GM19467 (cell line): ENCODE results near the gene GNG11.

Experiments used
- ATAC-seq: cut with Tn5 transposase; IDR thresholded peaks from one replicate; pipeline ENCODE4 v1.9.1; 2021; ENCODE audit warnings: mild to moderate bottlenecking, moderate library complexity; ENCODE audit not compliant: unreplicated experiment

The GNG11 gene

GRCh38 chr7:93945756-93946535 lies 24.4 kb downstream of the GNG11 start:
- no peak for ATAC-seq

GRCh38 chr7:93948106-93948505 lies 26.6 kb downstream of the GNG11 start:
- ATAC-seq: no peak

GRCh38 chr7:93948873-93949272 lies 27.3 kb downstream of the GNG11 start:
- ATAC-seq: no peak

- no peak for ATAC-seq
These were observed 27.9 kb downstream of the GNG11 start for GRCh38 chr7:93949423-93949822.

GRCh38 chr7:93955304-93955703 lies 33.8 kb downstream of the GNG11 start:
- peak; percentile 50 for ATAC-seq

- ATAC-seq: no peak
These were observed 36.2 kb downstream of the GNG11 start for GRCh38 chr7:93957767-93958166.

- ATAC-seq: no peak
These were observed 36.7 kb downstream of the GNG11 start for GRCh38 chr7:93958216-93958615.

GRCh38 chr7:93958651-93959050 lies 37.1 kb downstream of the GNG11 start:
- no peak for ATAC-seq

GRCh38 chr7:93960986-93961385 lies 39.5 kb downstream of the GNG11 start:
- no peak for ATAC-seq

- ATAC-seq: no peak
These were observed 42.7 kb downstream of the GNG11 start for GRCh38 chr7:93964262-93964661.

GRCh38 chr7:93964813-93965212 lies 43.3 kb downstream of the GNG11 start:
- ATAC-seq: no peak

GRCh38 chr7:93968911-93969620 lies 47.5 kb downstream of the GNG11 start:
- no peak for ATAC-seq

- no peak for ATAC-seq
These were observed 50.6 kb downstream of the GNG11 start for GRCh38 chr7:93972029-93972725.

GRCh38 chr7:93973134-93973533 lies 51.6 kb downstream of the GNG11 start:
- ATAC-seq: no peak

- no peak for ATAC-seq
These were observed 55.8 kb downstream of the GNG11 start for GRCh38 chr7:93977211-93977950.
